A549 (cell line): ENCODE results near the gene TMEM131. TPM values are rescaled to one million over a fixed set of nuclear protein-coding genes. Genes with fewer than 3 reads are reported as not detected.

Experiments
- ATAC-seq, 2 experiments: fragments of 200-7000 bp in 1 of 2; fragments of >200 bp in 1 of 2; cut with Nextera tagmentation in 1 of 2; cut with Tn5 transposase in 1 of 2; 3 replicates each; pipeline versions ENCODE4 v1.8.0 to v1.9.1; 2018 to 2020; ENCODE audit warnings: mild to moderate bottlenecking in 1 of 2, moderate library complexity in 1 of 2
- CTCF ChIA-PET: fragments of 300-600 bp; sonication (Branson Sonifier 250); formaldehyde crosslinking; extraction: SDS; loops from one replicate; lab custom pipeline; 2021; ENCODE audit warnings: antibody characterized with exemption, inconsistent platforms; lab: Yijun Ruan, JAX
- POLR2A ChIA-PET: fragments of 350-600 bp; formaldehyde crosslinking; extraction: SDS; loops from one replicate; lab custom pipeline; 2021; ENCODE audit warnings: antibody characterized with exemption, inconsistent platforms; lab: Yijun Ruan, JAX
- DNase-seq, 2 experiments: peaks; one replicate each; pipeline versions ENCODE4 v3.0.0 to v3.0.0-alpha.2; 2011 to 2016; ENCODE audit warnings: low read depth in 1 of 2, low spot score in 1 of 2
- FAIRE-seq: peaks from 2 replicates; lab custom pipeline; 2011; peaks lifted over from hg19 to GRCh38; lab: Jason Lieb, UNC
- H3K27ac ChIP-seq, 2 experiments: fragments of >200 bp; sonication (Bioruptor Twin); formaldehyde crosslinking; 3 replicates each; pipeline ENCODE4 v1.5.1; 2016 to 2017
- H3K4me1 ChIP-seq: fragments of >200 bp; sonication (Bioruptor Twin); formaldehyde crosslinking; 3 replicates; pipeline ENCODE4 v1.6.1; 2016
- H3K4me2 ChIP-seq: fragments of >200 bp; sonication (Bioruptor Twin); formaldehyde crosslinking; 3 replicates; pipeline ENCODE4 v1.6.1; 2016
- H3K4me3 ChIP-seq: fragments of >200 bp; sonication (Bioruptor Twin); formaldehyde crosslinking; 3 replicates; pipeline ENCODE4 v1.5.1; 2016
- H3K9me3 ChIP-seq: fragments of >200 bp; sonication (Bioruptor Twin); formaldehyde crosslinking; 3 replicates; pipeline ENCODE4 v1.6.1; 2016
- BCL3 ChIP-seq: fragments of >200 bp; sonication (Bioruptor Twin); formaldehyde crosslinking; IDR thresholded peaks from 3 replicates; pipeline ENCODE4 v1.6.1; 2016
- BHLHE40 ChIP-seq: IDR thresholded peaks from 2 replicates; pipeline ENCODE4 v1.6.1; 2012; ENCODE audit warnings: low read depth, low read length, inconsistent platforms
- CBX2 ChIP-seq: fragments of 200-600 bp; sonication (generic); IDR thresholded peaks from 2 replicates; pipeline ENCODE4 v1.6.1; 2016; ENCODE audit warnings: low read depth, mild to moderate bottlenecking, borderline replicate concordance
- CHD2 ChIP-seq: fragments of 150-350 bp; IDR thresholded peaks from 2 replicates; pipeline ENCODE4 v1.6.1; 2014; ENCODE audit warnings: low read length; ENCODE audit not compliant: partially characterized antibody
- CHD4 ChIP-seq: fragments of 200-600 bp; sonication (generic); IDR thresholded peaks from 2 replicates; pipeline ENCODE4 v1.6.1; 2016; ENCODE audit warnings: antibody characterized with exemption, mild to moderate bottlenecking, borderline replicate concordance
- CTCF ChIP-seq: fragments of >200 bp; sonication (Bioruptor Twin); formaldehyde crosslinking; IDR thresholded peaks from 3 replicates; pipeline ENCODE4 v1.5.1; 2016
- EHF ChIP-seq: fragments of 250-450 bp; sonication (Bioruptor Pico); IDR thresholded peaks from 2 replicates; pipeline ENCODE4 v1.5.0; 2020; ENCODE audit warnings: mild to moderate bottlenecking
- EP300 ChIP-seq, 2 experiments: fragments of >200 bp; sonication (Bioruptor Twin); formaldehyde crosslinking; IDR thresholded peaks; 2 replicates in 1 of 2; 3 replicates in 1 of 2; pipeline ENCODE4 v1.6.1; 2016 to 2017
- FOSB ChIP-seq: fragments of 250-450 bp; sonication (Bioruptor Pico); IDR thresholded peaks from 2 replicates; pipeline ENCODE4 v1.5.0; 2020; ENCODE audit warnings: mild to moderate bottlenecking, moderate library complexity
- FOXS1 ChIP-seq: fragments of 250-450 bp; sonication (Bioruptor Pico); IDR thresholded peaks from 2 replicates; pipeline ENCODE4 v1.5.0; 2020; ENCODE audit warnings: mild to moderate bottlenecking, moderate library complexity
- JUN ChIP-seq, 2 experiments: fragments of >200 bp; sonication (Bioruptor Twin); formaldehyde crosslinking; IDR thresholded peaks; 2 replicates in 1 of 2; 3 replicates in 1 of 2; pipeline ENCODE4 v1.6.1; 2016 to 2017
- MAX ChIP-seq: IDR thresholded peaks from 2 replicates; pipeline ENCODE4 v1.6.1; 2012
- MYC ChIP-seq: IDR thresholded peaks from 2 replicates; pipeline ENCODE4 v1.6.1; 2012; ENCODE audit warnings: mild to moderate bottlenecking, inconsistent platforms, low read length, improper control_type of control experiment, borderline replicate concordance
- NFE2L2 ChIP-seq: fragments of 150-350 bp; conservative IDR thresholded peaks from 2 replicates; pipeline ENCODE4 v1.6.1; 2014; ENCODE audit warnings: low read length
- NPAS2 ChIP-seq: fragments of 250-450 bp; sonication (Bioruptor Pico); IDR thresholded peaks from 2 replicates; pipeline ENCODE4 v1.8.0; 2022; ENCODE audit warnings: mild to moderate bottlenecking, moderate library complexity, borderline replicate concordance
- RAD21 ChIP-seq, 2 experiments: fragments of >200 bp in 1 of 2; sonication (Bioruptor Twin) in 1 of 2; formaldehyde crosslinking in 1 of 2; IDR thresholded peaks in 1 of 2; conservative IDR thresholded peaks in 1 of 2; 2 replicates in 1 of 2; 3 replicates in 1 of 2; pipeline ENCODE4 v1.6.1; 2012 to 2018; ENCODE audit warnings: inconsistent platforms in 1 of 2
- RARB ChIP-seq: fragments of 250-450 bp; sonication (Bioruptor Pico); IDR thresholded peaks from 2 replicates; pipeline ENCODE4 v1.8.0; 2021; ENCODE audit warnings: mild to moderate bottlenecking, moderate library complexity
- TP53 ChIP-seq: fragments of 250-450 bp; sonication (Bioruptor Pico); IDR thresholded peaks from 2 replicates; pipeline ENCODE4 v1.5.0; 2021; ENCODE audit warnings: mild to moderate bottlenecking, moderate library complexity
- USF2 ChIP-seq: fragments of 450-650 bp; IDR thresholded peaks from 2 replicates; pipeline ENCODE4 v1.6.1; 2014; ENCODE audit warnings: antibody characterized with exemption
- ZNF302 ChIP-seq: fragments of 250-450 bp; sonication (Bioruptor Pico); IDR thresholded peaks from 2 replicates; pipeline ENCODE4 v1.9.0; 2021; ENCODE audit warnings: inconsistent platforms, mild to moderate bottlenecking, moderate library complexity
- WGBS: methylation state at CpG from one replicate; pipeline ENCODE4 v1.1.6; 2017; ENCODE audit errors: missing lambda C conversion rate; 5-methylcytosine and 5-hydroxymethylcytosine counted together
- polyA plus RNA-seq, 4 experiments: library from polyadenylated mRNA; depleted of rRNA in 3 of 4; stranded (reverse); fragments of >200 nt; fragmentation: RNase III in 1 of 4; extraction: RNeasy Plus Mini Kit Qiagen cat#74134 plus additional on column Dnase treatment in 1 of 4; gene quantifications; 2 replicates in 3 of 4; 3 replicates in 1 of 4; pipeline ENCODE4 v1.2.3, GENCODE V29; 2011 to 2017
- TF ChIP-seq, protein P1 (sequence below): fragments of 250-450 bp; sonication (Bioruptor Pico); IDR thresholded peaks from 2 replicates; pipeline ENCODE4 v1.5.0; 2020; ENCODE audit warnings: low read depth, mild to moderate bottlenecking, moderate library complexity
- TF ChIP-seq, protein P2 (sequence below): IDR thresholded peaks from 2 replicates; pipeline ENCODE4 v1.6.1; 2012

Gene TMEM131
- polyA plus RNA-seq, 2 of the 4 experiments (the other 2 are of a cell fraction), result 14.5 to 21.8 TPM

DNA sequence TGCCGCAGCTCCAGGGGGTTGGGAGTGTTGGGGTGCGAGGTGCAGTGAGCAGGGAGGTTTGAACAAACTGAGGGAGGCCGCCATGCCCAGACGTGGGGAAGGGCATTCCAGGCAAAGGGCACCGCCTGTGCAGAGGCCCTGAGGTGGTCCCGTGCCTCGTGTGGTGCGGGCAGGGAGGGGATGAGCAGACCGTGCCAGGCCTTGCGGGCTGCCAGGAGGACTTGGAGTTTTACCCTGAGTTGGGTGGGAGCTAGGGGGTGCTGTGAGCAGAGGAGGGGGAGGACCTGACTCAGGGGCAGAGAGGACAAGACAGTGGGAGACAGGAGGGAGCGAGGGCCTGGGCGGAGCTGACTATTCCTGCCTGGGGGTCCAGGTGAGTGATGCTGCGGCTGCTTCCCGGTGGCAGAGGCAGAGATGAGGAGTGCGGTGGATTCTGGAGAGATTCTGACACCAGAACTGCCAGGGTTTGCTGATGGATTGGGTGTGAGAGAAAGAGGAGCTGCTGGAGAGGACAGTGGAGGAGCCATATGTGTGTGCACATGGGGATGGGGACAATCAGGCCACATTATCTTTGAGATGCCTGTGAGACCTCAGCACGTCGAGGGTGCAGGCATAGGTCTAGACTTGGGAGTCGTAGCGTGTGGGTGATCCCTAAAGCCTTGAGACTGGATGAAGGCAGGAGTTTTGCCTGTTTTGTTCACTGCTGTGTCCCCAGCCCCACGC is 259.0 kb downstream of the TMEM131 start:
- H3K4me3 ChIP-seq, result no peak overlapping the region
- no peaks in the 10 kb centered on the region for H3K9me3 ChIP-seq
- ChIA-PET POLR2A (no interaction called here), CTCF (interaction anchor here (1.3 kb wide), 1 partner anchor 37 kb away, joined by 3 read pairs; no protein-coding TSS in a partner anchor)
- ATAC-seq (no peak), FAIRE-seq (no peak), DNase-seq (no peak)
- TF ChIP-seq TP53 (CRISPR knock-in tag), result no peak
- no peak for TF ChIP-seq NPAS2
- TF ChIP-seq BHLHE40, result no peak
- TF ChIP-seq MAX, result no peak
- TF ChIP-seq CTCF, result no peak
- TF ChIP-seq, protein P1, sequence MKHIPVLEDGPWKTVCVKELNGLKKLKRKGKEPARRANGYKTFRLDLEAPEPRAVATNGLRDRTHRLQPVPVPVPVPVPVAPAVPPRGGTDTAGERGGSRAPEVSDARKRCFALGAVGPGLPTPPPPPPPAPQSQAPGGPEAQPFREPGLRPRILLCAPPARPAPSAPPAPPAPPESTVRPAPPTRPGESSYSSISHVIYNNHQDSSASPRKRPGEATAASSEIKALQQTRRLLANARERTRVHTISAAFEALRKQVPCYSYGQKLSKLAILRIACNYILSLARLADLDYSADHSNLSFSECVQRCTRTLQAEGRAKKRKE (CRISPR knock-in tag), result no peak
- TF ChIP-seq BCL3, result no peak
- no peak for TF ChIP-seq CHD2
- TF ChIP-seq MYC, result no peak
- no peak for TF ChIP-seq EP300 (IDR thresholded peaks at IDR 0.05)
- no peak for TF ChIP-seq FOSB (CRISPR knock-in tag)
- TF ChIP-seq CBX2, result no peak
- TF ChIP-seq RARB (CRISPR knock-in tag), result no peak
- TF ChIP-seq EHF (CRISPR knock-in tag), result no peak
- no peak for TF ChIP-seq RAD21 (conservative IDR thresholded peaks at IDR 0.05 in 1 of 2, IDR thresholded peaks at IDR 0.05 in 1 of 2)
- no peak for TF ChIP-seq USF2
- H3K4me1 ChIP-seq, result no peaks in the 10 kb centered on the region
- H3K4me2 ChIP-seq, result no peak overlapping the region
- H3K27ac ChIP-seq, result no peak overlapping the region
- WGBS, result 62% methylated on average over 18 of the region's 20 CpGs

- H3K27ac ChIP-seq, result no peak overlapping the region
- ChIA-PET POLR2A (interaction anchor here (0.7 kb wide), 1 partner anchor 15 kb away, joined by 3 read pairs; no protein-coding TSS in a partner anchor), CTCF (interaction anchor here (1.3 kb wide), 1 partner anchor 38 kb away, joined by 3 read pairs; no protein-coding TSS in a partner anchor)
- no peak overlapping the region for H3K4me2 ChIP-seq
- H3K9me3 ChIP-seq, result no peaks in the 10 kb centered on the region
- ATAC-seq (no peak), FAIRE-seq (no peak), DNase-seq (no peak)
- no peaks in the 10 kb centered on the region for H3K4me1 ChIP-seq
- TF ChIP-seq FOXS1 (CRISPR knock-in tag) (no peak), JUN (IDR thresholded peaks at IDR 0.05) (no peak), NFE2L2 (no peak), ZNF302 (CRISPR knock-in tag) (no peak), CHD4 (no peak)
- TF ChIP-seq, protein P2, sequence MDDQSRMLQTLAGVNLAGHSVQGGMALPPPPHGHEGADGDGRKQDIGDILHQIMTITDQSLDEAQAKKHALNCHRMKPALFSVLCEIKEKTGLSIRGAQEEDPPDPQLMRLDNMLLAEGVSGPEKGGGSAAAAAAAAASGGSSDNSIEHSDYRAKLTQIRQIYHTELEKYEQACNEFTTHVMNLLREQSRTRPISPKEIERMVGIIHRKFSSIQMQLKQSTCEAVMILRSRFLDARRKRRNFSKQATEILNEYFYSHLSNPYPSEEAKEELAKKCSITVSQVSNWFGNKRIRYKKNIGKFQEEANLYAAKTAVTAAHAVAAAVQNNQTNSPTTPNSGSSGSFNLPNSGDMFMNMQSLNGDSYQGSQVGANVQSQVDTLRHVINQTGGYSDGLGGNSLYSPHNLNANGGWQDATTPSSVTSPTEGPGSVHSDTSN, result no peak
- WGBS, result 52% methylated on average over 4 of the region's 4 CpGs
- no peak overlapping the region for H3K4me3 ChIP-seq
These were observed 259.6 kb downstream of the TMEM131 start for GRCh38 chr2:97736185-97736584.
